OCI-LY1 (cell line): ENCODE results near the gene AGPAT3.

Experiments
- CTCF ChIP-seq: fragments of 200-600 bp; sonication (generic), shearing (Covaris generic); IDR thresholded peaks from 2 replicates; pipeline ENCODE4 v1.5.1; 2017; ENCODE audit warnings: mild to moderate bottlenecking, antibody characterized with exemption, low read length, moderate library complexity, mixed read lengths
- EZH2 ChIP-seq: fragments of 200-600 bp; sonication (generic), shearing (Covaris generic); IDR thresholded peaks from 2 replicates; pipeline ENCODE4 v1.8.0; 2017; ENCODE audit warnings: borderline replicate concordance, mixed run types, mild to moderate bottlenecking, antibody characterized with exemption, low read length, moderate library complexity, mixed read lengths

- TF ChIP-seq CTCF (no peak), EZH2 (no peak)
Observed at GRCh38 chr21:43983860-43984420, 118.9 kb downstream of the AGPAT3 start.
